ENCODE results near the gene ROR1. TPM values are rescaled to one million over a fixed set of nuclear protein-coding genes. Genes with fewer than 3 reads are reported as not detected.

Gene ROR1
- total and polyA plus RNA-seq, 9 of the 15 experiments (the other 6 are each of a cell fraction or from before 2014, with no cell fraction given) = 0.02 TPM; not detected in 8

- no peak overlapping the region for H3K4me3 ChIP-seq
- H3K27ac ChIP-seq (ENCODE audit: extremely low read depth, low read depth, low read length) = no peak overlapping the region
- H3K9me1 ChIP-seq (ENCODE audit: control insufficient read depth, insufficient read depth, low read length) = no peaks in the 10 kb centered on the region
- in situ Hi-C loops (cut with MboI) (no loop called here), intact Hi-C loops (cut with micrococcal nuclease) (no loop called here)
- DNase-seq (ENCODE audit: extremely low read depth in 1 of 4, low spot score in 3 of 4) (no peak), ATAC-seq (no peak), FAIRE-seq (no peak)
- no peak overlapping the region for H2AFZ ChIP-seq (ENCODE audit: low read depth, low read length)
- H3K36me3 ChIP-seq (ENCODE audit: control insufficient read depth, insufficient read depth, low read length) = no peaks in the 10 kb centered on the region
- H3K4me1 ChIP-seq (replicated peaks in 1 of 2; ENCODE audit: control insufficient read depth in 2 of 2, insufficient read depth in 2 of 2, low read length in 2 of 2) = no peaks in the 10 kb centered on the region
- 15% methylated on average over 2 of the region's 2 CpGs for WGBS (ENCODE audit: insufficient coverage, low coverage, missing lambda C conversion rate)
- CTCF ChIA-PET (ENCODE audit: low intra/inter-chr PET ratio) = no interaction called here
- no peaks in the 10 kb centered on the region for H4K20me1 ChIP-seq (replicated peaks; ENCODE audit: control insufficient read depth, insufficient read depth, low read length)
- no peaks in the 10 kb centered on the region for H3K9me3 ChIP-seq (replicated peaks; ENCODE audit: control insufficient read depth, insufficient read depth, low read depth, low read length)
- TF ChIP-seq HNRNPH1 (optimal IDR thresholded peaks at IDR 0.05; ENCODE audit: low read depth, low read length) = no peak
- TF ChIP-seq HEY1 (CRISPR knock-in tag; IDR thresholded peaks at IDR 0.05; ENCODE audit: borderline replicate concordance) = no peak
- no peak for TF ChIP-seq ZNF696 (CRISPR knock-in tag; conservative IDR thresholded peaks at IDR 0.05)
- TF ChIP-seq RBM22 (IDR thresholded peaks at IDR 0.05; ENCODE audit: low read depth, low read length, poor library complexity, severe bottlenecking) = no peak
- no peak for TF ChIP-seq TOE1 (IDR thresholded peaks at IDR 0.05; ENCODE audit: borderline replicate concordance)
- no peak for TF ChIP-seq TOE1 (CRISPR knock-in tag; IDR thresholded peaks at IDR 0.05; ENCODE audit: borderline replicate concordance, low read depth)
- TF ChIP-seq RREB1 (CRISPR knock-in tag; IDR thresholded peaks at IDR 0.05) = no peak
- H3K4me2 ChIP-seq (ENCODE audit: insufficient read depth, low read length) = no peak overlapping the region
- POLR2A ChIA-PET = no interaction called here
- H3K79me2 ChIP-seq (ENCODE audit: control insufficient read depth, insufficient read depth, low read length) = no peaks in the 10 kb centered on the region
- no TSS peak for BruUV-seq (replicated peaks)
- no peak overlapping the region for H3K9ac ChIP-seq (ENCODE audit: insufficient read depth in 1 of 2, low read depth in 2 of 2, low read length in 2 of 2)
- no peaks in the 10 kb centered on the region for H3K27me3 ChIP-seq (ENCODE audit: control insufficient read depth in 2 of 2, insufficient read depth in 2 of 2, low read length in 2 of 2)
Measured at GRCh38 chr1:64055310-64055709, 281.5 kb downstream of the ROR1 start.
